ENCODE results near the gene VPS35L.

Gene VPS35L

DNA sequence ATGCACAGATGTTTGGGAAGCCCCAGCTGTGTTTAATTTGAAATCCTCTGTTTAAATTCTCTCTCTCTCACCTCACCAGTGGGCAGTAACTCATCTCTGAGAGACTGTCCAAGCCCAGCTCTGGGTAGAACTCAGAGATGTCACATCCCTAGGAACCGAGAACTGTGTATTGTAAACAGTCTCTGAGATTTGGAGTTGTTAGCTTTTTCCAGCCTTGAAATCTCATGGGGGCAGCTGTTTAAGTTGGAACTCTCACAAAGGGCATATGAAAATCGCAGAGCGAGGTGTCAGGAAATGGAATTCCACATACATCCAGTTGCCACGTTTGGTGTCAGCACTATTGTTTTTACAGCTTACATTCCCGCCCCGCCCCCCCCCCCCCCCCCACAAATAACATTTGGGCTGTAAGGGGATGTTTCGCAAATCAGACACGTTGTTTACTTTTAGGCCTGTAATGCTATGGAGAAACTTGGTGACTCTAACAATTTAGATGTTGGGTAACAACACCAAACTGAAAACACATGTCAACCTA lies 34.3 kb downstream of the VPS35L start:
- no peak for DNase-seq (ENCODE audit: low read depth in 3 of 3)

DNA sequence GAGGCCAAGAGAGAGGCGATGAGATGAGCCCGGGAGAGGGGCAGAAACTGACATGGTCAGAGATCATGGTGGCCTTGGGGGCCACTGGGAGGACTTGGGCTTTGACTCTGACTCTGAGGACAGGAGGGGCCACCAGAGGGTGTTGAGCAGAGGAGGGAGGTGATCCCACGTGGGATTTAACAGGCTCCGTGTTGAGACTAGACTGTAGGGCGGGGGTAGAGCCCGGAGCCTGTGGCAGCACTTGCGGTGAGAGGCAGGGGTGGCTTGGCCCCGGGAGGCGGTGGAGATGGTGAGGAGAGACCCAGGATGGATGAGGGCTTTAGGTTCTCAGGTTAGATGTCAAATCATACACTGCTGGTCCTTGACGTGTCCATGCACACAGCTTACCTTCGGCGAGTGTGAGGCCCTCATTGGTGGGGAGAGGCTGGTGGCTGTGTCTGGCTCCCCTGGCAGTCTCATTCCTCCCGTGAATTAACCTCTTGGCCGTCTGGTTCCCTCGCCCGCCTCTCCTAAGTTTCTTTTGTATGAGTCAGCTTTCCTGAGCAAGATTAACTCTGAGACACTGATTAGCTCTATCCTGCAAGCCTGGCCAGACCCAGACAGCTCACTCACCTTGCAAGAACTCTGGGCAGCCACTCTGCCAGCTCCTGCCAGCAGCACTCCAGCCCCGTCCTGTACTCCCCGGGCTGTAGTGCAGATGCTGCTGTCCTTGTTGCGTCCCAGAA lies 39.7 kb downstream of the VPS35L start:
- no peak for DNase-seq (ENCODE audit: low read depth in 3 of 3)

DNA sequence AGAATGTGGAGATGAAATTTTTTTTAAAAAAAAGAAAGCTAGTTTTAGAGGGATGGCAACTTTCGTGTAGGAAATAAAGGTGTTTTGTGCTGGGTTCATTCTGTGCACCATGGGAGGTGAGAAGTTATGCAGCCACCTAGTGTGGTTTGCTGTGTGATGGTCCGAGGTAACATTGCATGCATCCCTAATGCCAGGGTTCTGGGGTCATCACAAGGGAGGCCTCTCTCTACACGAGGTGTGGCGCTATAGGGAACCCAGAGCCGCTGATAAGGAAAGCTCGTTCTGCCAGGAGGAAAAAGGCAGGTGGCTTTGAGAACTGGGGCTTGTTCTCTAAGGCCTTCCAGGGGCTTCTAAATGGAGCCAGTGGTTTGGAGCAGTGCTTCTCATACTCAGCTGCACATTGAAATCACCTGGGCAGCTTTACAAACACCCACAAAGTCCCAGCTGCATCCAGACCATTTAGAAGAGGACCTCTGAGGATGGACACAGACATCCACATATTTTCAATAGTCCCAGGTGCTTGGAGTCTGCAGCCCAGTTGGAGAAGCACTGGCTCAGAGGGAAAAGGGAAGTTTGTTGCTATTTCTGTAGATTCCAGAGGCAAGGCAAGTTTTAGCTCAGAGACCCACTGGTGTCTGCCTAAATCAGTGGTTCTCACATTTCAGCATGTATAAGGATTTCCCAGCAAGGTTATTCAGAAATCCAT lies 43.5 kb downstream of the VPS35L start:
- DNase-seq (ENCODE audit: low read depth in 3 of 3): no peak

DNA sequence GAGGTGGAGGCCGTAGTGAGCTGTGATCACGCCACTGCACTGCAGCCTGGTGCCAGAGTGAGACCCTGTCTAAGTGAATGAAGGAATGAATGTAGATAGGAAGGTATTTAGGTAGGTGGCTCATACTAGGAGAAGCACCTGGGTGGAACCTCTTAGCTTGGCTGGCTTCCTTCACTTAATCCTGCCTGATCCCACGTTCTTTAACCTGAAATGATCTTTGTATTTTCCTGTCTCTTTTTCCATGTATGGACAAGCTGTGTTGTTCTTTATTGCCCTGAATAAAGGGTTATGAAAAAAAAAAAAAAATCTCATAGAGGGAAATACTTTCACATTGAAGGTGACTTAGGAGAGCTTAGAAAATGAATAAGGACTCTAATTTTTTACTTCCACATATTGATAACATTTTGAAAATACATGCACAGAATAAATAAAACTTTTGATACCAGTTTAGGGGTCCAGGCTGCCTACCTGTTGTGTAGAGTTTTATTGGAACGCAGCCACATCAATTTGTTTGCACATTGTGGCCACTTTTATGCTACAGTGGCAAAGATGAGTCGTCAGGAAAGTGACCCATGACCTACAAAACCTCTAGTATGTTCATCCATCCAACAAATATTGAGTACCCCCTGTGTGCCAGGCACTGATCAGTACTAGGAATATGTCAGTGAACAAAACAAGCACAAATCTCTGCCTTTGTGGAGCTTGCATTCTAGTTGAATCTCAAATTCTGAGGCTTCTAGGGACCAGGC lies 44.6 kb downstream of the VPS35L start:
- DNase-seq (ENCODE audit: low read depth in 3 of 3): no peak

DNA sequence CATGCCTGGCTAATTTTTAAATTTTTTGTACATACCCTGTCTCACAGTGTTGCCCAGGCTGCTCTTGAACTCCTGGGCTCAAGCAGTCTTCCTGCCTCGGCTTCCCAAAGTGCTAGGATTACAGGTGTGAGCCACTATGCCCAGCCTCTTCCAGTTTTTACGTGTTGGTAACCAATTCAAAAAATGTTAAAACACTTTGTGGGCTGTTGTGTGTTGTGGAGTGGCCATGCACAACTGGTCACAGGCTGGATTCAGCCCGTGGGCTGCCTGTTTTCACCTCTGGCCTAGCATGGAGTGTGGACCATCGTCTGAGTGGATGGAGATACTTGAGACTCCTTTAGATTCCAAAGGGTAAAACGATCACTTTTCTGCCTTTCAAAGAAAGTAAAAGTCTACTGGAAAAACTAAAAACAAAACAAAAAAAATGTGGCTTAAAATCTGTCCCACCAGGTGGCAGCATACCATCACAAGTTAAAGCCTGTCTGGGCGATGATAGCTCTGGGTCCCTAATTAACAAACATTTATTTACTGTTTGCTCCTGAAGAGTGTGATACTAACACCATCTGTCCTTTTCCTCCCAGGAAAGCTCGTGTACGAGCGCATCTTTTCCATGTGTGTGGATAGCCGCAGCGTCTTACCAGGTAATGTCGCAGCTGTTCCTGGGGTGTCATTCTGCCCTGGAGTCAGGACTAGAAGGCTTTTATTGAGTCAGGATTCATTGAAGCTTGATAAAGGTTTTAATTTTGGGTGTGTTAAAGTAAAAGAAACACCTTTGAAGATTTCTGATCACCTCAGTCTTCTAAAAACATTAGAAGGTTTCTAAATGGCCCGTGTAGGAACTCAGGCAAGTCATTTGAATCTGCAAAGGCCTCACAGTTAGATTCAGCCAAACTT lies 45.8 kb downstream of the VPS35L start:
- DNase-seq (ENCODE audit: low read depth in 3 of 3): peak in 1 of 3 experiments; percentile 13

DNA sequence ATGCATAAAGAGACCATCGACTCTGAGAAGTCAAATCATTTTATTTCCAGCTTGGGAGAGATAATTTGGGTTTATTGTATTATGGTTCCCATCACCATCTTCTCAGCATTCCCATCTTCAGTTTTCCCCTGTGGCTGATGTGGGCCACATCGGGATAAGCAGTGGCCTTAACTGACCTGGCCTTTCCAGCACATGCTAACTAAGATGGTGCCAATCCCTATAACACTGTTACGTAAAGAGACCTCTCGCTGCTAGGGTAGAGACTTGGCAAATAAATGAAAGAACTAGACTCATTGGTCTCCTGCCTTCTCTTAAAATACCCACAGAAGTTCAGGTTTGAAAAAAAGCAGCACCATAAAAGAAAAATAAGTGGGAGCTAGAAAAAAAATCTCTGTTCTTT lies 49.4 kb downstream of the VPS35L start:
- DNase-seq (ENCODE audit: low read depth in 3 of 3): no peak

DNA sequence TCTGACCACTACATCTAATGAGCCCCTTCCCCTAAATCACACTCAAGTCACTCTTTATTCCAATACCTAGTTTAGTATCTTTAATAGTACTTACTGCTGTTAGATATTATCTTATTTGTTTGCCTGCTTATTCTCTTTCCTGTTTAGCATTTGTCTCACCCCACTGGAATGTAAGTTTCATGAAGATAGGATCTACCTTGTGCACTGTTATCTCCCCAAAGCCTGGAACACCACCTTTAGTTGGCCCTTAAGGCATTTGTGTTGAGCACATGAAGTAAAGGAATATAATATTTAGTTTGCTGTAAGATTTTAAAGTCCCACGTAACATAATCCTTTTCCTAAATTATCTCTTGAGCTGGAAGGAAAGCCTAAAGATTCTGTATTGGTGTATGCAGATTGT lies 50.2 kb downstream of the VPS35L start:
- DNase-seq (ENCODE audit: low read depth in 3 of 3): no peak

DNA sequence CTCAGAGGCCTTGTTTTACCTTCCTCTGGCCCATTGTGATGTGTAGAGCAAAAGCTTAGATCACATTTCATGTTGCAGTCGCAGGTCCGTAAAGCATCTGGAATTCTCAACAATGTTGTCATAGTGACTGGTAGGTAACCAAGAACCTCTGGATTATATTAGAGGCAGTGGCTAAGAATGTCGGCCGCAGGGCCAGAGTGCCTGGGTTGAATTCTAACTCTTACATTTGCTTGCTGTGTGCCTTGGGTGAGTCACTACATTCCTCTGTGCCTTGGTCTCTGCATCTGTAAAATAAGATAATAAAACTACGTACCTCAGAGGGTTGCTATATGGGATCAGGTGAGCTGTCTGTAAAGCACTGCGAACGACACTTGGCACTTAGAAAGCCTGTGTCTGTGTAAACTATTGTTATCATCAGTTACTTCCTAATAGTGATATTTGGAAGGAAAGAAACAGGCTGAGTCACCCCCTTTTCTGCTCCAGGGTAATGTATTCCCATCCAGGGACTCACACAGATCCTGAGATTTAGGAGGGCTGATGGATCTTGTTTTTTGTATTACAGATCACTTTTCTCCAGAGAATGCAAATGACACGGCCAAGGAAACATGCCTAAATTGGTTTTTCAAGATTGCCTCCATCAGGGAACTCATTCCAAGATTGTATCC lies 52.2 kb downstream of the VPS35L start:
- DNase-seq (ENCODE audit: low read depth in 3 of 3): no peak

DNA sequence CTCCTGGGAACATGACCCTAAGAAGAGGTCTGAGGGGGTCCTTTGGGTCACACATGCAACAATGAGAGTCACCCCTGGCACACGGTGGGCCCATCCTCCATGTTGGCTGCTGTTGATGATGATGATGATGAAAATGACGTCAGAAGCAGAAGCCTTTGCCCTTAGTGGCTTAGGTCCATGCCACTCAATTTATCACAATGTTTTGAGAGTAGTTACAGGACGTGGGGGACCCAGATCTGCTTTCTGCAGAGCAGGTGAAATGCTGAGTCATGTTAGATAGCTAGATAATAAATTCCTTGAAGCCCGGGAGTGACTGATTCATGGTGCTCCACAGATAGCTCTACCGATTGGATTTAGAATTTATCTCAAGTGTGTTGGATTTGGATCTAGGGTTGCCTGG lies 53.9 kb downstream of the VPS35L start:
- DNase-seq (ENCODE audit: low read depth in 3 of 3): no peak

DNA sequence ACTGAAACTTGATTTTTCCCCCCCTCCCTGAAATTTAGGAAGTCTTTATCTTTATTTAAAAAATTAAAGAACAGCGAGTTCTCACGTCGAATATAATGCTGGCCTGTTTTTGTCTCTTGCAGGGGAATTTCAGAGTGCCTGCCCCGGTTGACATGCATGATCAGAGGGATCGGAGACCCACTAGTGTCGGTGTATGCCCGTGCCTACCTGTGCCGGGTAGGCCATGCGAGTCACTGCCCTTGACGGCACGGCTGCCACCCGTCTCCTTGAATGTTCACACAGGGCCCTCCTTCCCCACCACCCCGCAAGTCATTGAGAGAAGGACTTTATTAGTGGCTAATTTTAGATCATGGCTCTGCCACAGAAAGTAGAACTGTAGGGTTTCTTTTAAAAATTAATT lies 54.7 kb downstream of the VPS35L start:
- no peak for DNase-seq (ENCODE audit: low read depth in 3 of 3)

DNA sequence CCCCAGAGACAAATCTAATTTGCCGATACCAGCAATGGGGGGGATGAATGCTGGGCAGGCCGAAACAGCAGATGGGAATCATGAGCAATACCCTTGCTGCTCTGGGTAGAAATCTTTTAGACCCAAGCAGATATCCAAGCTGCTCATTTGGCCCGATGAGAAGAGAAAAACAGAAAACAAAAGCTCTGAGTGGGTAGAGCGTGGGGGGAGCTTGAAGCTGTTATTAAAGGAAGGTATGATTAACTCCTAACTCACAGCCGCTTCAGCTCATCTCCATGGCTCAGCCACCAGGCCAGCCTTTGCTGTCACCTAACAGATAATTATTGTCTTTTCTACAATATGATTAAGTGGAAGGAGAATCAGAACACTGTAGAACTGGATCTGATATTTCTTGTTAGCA lies 58.3 kb downstream of the VPS35L start:
- DNase-seq (ENCODE audit: low read depth in 3 of 3): no peak

DNA sequence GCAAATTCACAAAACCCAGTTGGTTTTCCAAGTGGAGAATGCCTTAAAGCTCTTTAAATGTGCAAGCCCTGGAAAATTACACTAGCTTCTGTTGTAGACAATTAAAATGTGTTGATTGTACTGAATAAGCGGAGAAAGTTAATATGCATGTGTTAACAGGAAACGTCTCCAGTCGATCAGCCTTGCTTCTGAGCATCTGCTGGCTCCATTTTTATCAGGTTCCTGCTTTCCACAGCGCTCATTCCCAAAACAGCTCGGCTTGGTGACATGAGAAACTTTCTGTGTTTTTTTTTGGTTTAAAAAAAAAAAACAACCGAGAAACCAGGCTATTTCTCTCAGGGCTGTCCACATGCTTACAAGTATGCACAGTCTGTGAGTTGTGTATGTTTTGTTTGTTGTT lies 60.7 kb downstream of the VPS35L start:
- DNase-seq (ENCODE audit: low read depth in 3 of 3): no peak

DNA sequence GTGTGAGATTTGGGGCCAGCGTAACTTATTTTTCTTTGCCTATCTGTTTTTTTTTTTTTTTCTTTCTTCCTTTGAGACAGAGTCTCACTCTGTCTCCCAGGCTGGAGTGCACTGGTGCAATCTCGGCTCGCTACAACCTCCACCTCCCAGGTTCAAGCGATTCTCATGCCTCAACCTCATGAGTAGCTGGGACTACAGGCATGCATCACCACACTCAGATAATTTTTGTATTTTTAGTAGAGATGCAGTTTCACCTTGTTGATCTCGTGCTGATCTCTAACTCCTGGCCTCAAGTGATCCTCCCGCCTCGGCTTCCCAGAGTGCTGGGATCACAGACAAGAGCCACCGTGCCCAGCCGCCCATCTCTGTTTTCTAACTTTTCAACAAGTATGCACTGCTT lies 63.4 kb downstream of the VPS35L start:
- DNase-seq (ENCODE audit: low read depth in 3 of 3): no peak

DNA sequence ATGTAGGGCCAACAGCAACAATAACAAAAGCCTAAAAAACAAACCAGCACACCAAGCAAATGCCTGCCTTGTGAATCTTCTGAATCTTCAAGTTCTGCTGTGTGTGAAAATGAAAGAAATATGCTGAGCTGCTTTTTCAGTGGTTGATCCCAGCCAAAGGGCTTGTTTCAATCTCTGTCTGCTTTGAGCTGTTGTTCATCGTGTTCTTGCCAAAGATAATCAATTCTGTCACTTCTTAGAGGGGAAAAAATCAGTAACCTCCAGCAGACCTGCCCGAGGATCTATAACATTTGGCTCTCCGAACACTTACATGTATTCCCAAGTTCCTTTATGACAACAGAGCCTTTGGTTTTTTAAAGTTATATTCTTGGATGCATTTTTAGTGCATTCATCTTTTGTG lies 65.9 kb downstream of the VPS35L start:
- DNase-seq (ENCODE audit: low read depth in 3 of 3): no peak

DNA sequence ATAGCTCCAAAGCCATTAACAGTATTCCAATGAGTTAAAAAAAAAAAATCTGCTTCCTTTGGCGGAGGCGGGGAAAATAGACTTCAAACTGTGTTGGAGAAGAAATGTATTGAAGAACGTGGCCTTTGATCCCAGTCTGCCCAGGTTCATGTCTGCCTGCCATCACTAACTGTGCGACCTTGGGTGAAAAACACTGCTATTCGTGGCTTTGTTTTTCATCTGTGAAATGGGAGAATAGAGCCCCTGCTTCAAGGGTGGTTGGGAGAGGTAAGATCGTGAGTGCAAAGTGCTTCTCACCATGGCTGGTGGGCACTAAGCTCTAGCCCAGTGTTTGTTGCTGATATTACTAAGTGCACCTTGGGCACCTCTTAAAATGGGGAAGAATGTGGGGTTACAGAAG lies 69.5 kb downstream of the VPS35L start:
- DNase-seq (ENCODE audit: low read depth in 3 of 3): no peak

DNA sequence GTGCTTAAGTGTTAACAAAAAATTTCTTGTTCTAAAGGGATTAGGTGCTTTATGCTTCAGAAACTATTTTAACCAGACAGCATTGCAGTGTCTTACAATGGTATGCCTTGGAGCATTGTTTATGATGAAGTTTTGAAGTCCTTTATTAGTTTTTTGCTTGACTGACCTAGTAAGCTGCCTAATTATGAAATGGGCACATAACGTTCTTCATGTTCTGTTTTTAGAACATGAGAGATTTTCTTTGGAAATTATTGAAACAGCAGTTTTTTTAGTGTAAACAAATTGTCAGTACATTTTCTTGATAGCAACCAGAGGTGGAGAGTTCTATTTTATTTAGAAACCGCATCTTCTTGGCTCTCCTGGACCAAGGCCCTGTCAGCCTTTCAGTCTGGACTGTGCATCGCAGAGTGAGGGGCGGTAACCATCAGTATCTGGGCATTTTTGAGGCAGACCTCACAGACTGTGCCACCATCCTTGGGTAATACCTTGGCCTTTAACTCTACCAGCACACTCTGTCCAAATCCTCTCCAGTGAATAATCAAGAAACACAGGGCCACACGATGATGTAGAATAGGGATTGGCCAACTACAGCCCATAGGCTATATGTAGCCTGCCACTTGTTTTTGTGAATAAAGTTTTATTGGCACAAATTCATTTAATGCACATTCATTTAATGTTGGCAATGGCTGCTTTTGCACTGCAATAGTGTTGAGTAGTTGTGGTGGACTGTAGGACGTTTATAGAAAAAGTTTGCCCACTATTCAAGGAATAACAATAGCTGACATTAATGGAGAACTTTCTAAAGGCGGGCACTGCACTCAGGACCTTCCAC lies 81.1 kb downstream of the VPS35L start:
- DNase-seq (ENCODE audit: low read depth in 3 of 3): no peak

DNA sequence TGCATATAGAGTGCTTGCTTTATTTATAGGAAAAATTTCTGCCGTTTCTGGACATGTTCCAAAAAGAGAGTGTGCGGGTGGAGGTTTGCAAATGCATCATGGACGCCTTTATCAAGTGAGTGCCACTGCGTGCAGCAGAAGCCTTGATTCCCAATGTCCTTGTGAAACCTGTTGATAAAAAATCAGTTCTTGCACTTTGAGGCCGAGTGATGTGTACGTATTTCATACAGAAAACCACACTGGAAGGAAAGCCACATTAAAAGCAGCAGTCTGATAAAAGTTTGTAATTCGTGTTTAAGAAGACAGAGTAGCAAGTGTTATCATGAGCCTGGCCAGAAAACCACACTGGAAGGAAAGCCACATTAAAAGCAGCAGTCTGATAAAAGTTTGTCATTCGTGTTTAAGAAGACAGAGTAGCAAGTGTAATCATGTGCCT lies 84.5 kb downstream of the VPS35L start:
- no peak for DNase-seq (ENCODE audit: low read depth in 3 of 3)

DNA sequence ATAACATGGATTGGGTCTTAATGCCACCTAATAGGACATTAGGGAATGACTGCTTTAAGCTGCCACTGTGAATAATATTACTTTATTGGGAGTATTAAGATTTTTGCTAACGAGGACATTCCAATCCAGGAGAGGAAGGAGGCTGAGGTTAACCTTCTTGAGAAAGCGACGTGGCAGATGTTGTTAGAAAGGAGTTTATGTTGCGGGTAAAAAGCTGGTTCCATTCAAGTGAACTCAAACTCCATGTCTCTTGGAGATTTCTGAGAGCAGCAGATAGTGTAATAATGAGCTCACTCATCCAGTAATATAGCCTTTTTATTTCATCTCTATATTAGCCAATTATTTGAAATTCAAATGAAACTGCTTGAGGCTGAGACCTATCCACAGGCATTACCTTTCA lies 87.0 kb downstream of the VPS35L start:
- DNase-seq (ENCODE audit: low read depth in 3 of 3): no peak

DNA sequence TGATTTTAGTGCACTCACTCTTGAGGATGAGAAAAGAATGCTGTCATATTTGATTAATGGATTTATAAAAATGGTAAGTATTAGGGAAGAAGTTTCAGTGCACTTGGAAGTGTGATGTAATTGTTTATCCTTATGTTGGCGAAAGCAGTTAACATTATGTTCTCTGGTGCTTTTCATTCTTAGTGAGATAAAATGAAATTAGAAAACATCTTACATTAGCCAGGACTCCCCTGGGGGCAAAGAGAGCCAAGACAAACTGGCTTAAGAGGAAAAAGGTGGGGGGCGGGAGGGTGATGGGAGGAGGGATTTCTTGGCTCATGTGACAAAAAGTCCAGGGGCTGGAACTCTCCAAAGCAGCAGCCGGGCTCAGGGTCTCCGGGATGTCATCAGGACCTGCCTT lies 89.4 kb downstream of the VPS35L start:
- DNase-seq (ENCODE audit: low read depth in 3 of 3): no peak

DNA sequence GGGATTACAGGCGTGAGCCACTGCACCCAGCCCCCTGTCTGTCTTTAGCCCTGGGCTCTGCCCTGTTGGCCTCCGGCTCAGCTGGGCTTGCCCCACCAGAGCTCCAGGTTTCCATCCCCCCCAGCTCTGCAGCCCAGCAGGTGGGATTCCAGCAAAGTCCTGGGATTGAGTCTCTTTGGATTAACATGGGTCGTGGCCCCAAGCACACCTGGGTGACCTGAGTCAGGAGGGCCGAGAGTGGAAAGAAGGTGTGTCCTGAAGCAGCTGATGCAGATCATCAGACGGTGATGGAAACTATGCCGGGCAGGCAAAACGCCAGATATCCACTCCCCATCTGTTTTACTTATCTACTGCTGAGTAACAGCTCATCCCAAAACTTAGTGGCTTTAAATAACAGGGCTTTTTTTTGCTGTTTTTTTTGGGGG lies 90.1 kb downstream of the VPS35L start:
- DNase-seq (ENCODE audit: low read depth in 3 of 3): no peak
